Ishikawa (cell line): Measurements from ENCODE around the gene DEK.

Experiments
- CEBPB ChIP-seq: IDR thresholded peaks from 2 replicates; pipeline ENCODE4 v1.6.1; 2012
- CREB1 ChIP-seq: IDR thresholded peaks from 2 replicates; pipeline ENCODE4 v1.6.1; 2012; ENCODE audit warnings: low read depth
- EGR1 ChIP-seq: IDR thresholded peaks from 2 replicates; pipeline ENCODE4 v1.6.1; 2012
- MAX ChIP-seq: IDR thresholded peaks from 2 replicates; pipeline ENCODE4 v1.6.1; 2012
- RAD21 ChIP-seq: IDR thresholded peaks from 2 replicates; pipeline ENCODE4 v1.6.1; 2012; ENCODE audit warnings: low read depth
- REST ChIP-seq: IDR thresholded peaks from 2 replicates; pipeline ENCODE4 v1.6.1; 2012; ENCODE audit warnings: low read depth, mild to moderate bottlenecking
- TAF1 ChIP-seq: IDR thresholded peaks from 2 replicates; pipeline ENCODE4 v1.6.1; 2012; ENCODE audit warnings: low read depth, mild to moderate bottlenecking
- TCF12 ChIP-seq: IDR thresholded peaks from 2 replicates; pipeline ENCODE4 v1.6.1; 2012; ENCODE audit warnings: low read depth
- USF1 ChIP-seq: IDR thresholded peaks from 2 replicates; pipeline ENCODE4 v1.6.1; 2012
- YY1 ChIP-seq: IDR thresholded peaks from 2 replicates; pipeline ENCODE4 v1.6.1; 2012; ENCODE audit warnings: low read depth

- TF ChIP-seq USF1 (no peak), RAD21 (no peak), TAF1 (no peak), TCF12 (no peak), CREB1 (no peak), EGR1 (no peak), REST (no peak), CEBPB (no peak), MAX (no peak), YY1 (no peak)
These were observed 43.1 kb downstream of the DEK start for GRCh38 chr6:18221288-18221615.
